K562 (cell line): Measurements from ENCODE around the gene KRT35. TPM values are rescaled to one million over a fixed set of nuclear protein-coding genes. Genes with fewer than 3 reads are reported as not detected.

Source experiments
- CHD2 ChIP-seq: IDR thresholded peaks from 2 replicates; pipeline ENCODE4 v1.6.1; 2011; ENCODE audit warnings: low read depth, low read length
- ESRRA ChIP-seq: fragments of 450-650 bp; IDR thresholded peaks from 2 replicates; pipeline ENCODE4 v1.6.1; 2014; ENCODE audit warnings: low read depth, mild to moderate bottlenecking, moderate library complexity, borderline replicate concordance
- KDM1A ChIP-seq, 2 experiments: fragments of 450-650 bp; IDR thresholded peaks; 2 replicates each; pipeline ENCODE4 v1.6.1; 2016; ENCODE audit warnings: mild to moderate bottlenecking in 2 of 2
- MAFF ChIP-seq: IDR thresholded peaks from 2 replicates; pipeline ENCODE4 v1.6.1; 2012; ENCODE audit warnings: low read length, improper control_type of control experiment
- MIER1 ChIP-seq: fragments of 450-650 bp; IDR thresholded peaks from 2 replicates; pipeline ENCODE4 v1.6.1; 2016; ENCODE audit warnings: antibody characterized with exemption, mild to moderate bottlenecking, low read depth
- NUFIP1 ChIP-seq: fragments of 450-650 bp; IDR thresholded peaks from 2 replicates; pipeline ENCODE4 v1.6.1; 2018; ENCODE audit not compliant: partially characterized antibody
- TRIM24 ChIP-seq, 2 experiments: fragments of 450-650 bp; IDR thresholded peaks; 2 replicates each; pipeline ENCODE4 v1.6.1; 2016
- YY1 ChIP-seq, 3 experiments: IDR thresholded peaks; 2 replicates each; pipeline ENCODE4 v1.6.1; 2011; ENCODE audit warnings: low read length in 2 of 3, mild to moderate bottlenecking in 2 of 3, moderate library complexity in 2 of 3, borderline replicate concordance in 1 of 3, control low read depth in 1 of 3, low read depth in 1 of 3; ENCODE audit not compliant: insufficient read depth in 3 of 3, insufficient replicate concordance in 2 of 3, control insufficient read depth in 1 of 3, insufficient read length in 1 of 3; ENCODE audit errors: extremely low read depth in 1 of 3
- ZNF436 ChIP-seq: fragments of 250-450, 450-650 bp; sonication (Bioruptor Pico); formaldehyde crosslinking; IDR thresholded peaks from 2 replicates; pipeline ENCODE4 v1.7.0; 2020; ENCODE audit warnings: mild to moderate bottlenecking
- polyA plus RNA-seq, 8 experiments: library from polyadenylated mRNA; depleted of rRNA in 4 of 8; stranded (reverse) in 5 of 8; unstranded in 3 of 8; fragments of >200 nt; fragmentation: Nextera tagmentation in 2 of 8; fragmentation: Illumina TruSeq in 1 of 8; extraction: Ambion mirVana in 2 of 8; extraction: Trizol in 1 of 8; gene quantifications; 2 replicates each; pipeline versions ENCODE4 v1.2.1 to v1.2.3, GENCODE V29; 2011 to 2014; ENCODE audit warnings: inconsistent platforms in 1 of 8, missing spikeins in 1 of 8
- total RNA-seq, 7 experiments: library from RNA; depleted of rRNA in 6 of 7; stranded (reverse); fragments of >200 nt in 6 of 7; fragmentation: Illumina TruSeq in 2 of 7; extraction: Trizol in 2 of 7; gene quantifications; 2 replicates each; pipeline versions ENCODE4 v1.2.1 to v1.2.3, GENCODE V29; 2011 to 2021; ENCODE audit warnings: low replicate concordance in 1 of 7
- TF ChIP-seq, protein P1 (sequence below): sonication (generic); formaldehyde crosslinking; IDR thresholded peaks from 2 replicates; pipeline ENCODE4 v1.8.1; 2022; ENCODE audit warnings: missing genetic modification reagents
- TF ChIP-seq, protein P2 (sequence below): sonication (generic); formaldehyde crosslinking; IDR thresholded peaks from 2 replicates; pipeline ENCODE4 v1.8.0; 2022; ENCODE audit warnings: mild to moderate bottlenecking, low read depth, missing genetic modification reagents
- TF ChIP-seq, protein P3 (sequence below): fragments of 450-650 bp; IDR thresholded peaks from 2 replicates; pipeline ENCODE4 v1.6.1; 2018; ENCODE audit not compliant: partially characterized antibody
- TF ChIP-seq, protein P4 (sequence below): sonication (generic); formaldehyde crosslinking; IDR thresholded peaks from 2 replicates; pipeline ENCODE4 v1.8.1; 2023; ENCODE audit warnings: missing genetic modification reagents, mild to moderate bottlenecking, borderline replicate concordance
- TF ChIP-seq, protein P5 (sequence below): fragments of 450-650 bp; formaldehyde crosslinking; IDR thresholded peaks from 2 replicates; pipeline ENCODE4 v1.4.0; 2020; ENCODE audit warnings: mild to moderate bottlenecking, mixed read lengths

The KRT35 gene
- total and polyA plus RNA-seq, 9 of the 15 experiments (the other 6 are each of a cell fraction or from before 2014, with no cell fraction given), result not detected

DNA sequence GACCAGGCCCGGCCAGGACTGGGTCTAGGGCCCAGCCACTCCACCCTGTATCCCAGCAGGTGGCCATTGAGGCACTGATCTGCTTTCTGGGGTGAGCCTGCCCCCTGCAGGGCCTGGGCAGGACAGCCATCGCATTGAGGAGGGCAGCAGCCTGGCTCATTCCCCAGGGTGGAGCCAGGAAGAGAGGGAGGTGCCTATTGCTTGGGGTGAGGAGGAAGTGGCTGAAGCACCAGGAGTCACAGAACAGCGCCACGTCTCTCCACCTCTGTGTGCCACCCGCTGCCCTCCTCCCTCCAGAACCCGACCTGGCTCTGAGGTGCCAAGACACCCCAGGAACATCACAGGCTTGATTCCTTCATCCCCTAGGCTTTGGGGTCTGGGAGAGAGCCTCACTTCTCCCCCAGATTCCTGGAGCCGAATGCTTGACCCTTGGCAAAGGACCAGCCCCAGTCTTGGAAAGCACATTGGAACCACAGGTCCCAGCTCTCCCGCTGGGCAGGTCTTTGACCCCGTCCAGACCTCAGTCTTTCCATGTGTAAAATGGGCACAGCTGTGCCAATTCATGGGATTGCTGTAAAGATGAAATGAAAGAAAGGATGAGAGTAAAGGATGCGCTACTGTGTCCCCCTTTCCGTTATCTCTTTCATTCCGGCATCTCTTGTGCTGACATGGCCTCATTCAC is 16.0 kb upstream of the KRT35 start (continued):
- TF ChIP-seq CHD2, result no peak
- TF ChIP-seq, protein P1, sequence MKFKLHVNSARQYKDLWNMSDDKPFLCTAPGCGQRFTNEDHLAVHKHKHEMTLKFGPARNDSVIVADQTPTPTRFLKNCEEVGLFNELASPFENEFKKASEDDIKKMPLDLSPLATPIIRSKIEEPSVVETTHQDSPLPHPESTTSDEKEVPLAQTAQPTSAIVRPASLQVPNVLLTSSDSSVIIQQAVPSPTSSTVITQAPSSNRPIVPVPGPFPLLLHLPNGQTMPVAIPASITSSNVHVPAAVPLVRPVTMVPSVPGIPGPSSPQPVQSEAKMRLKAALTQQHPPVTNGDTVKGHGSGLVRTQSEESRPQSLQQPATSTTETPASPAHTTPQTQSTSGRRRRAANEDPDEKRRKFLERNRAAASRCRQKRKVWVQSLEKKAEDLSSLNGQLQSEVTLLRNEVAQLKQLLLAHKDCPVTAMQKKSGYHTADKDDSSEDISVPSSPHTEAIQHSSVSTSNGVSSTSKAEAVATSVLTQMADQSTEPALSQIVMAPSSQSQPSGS, result no peak
- no peak for TF ChIP-seq ZNF436
- TF ChIP-seq YY1 (IDR thresholded peaks at IDR 0.05; ENCODE audit: borderline replicate concordance in 1 of 3, control insufficient read depth in 1 of 3, extremely low read depth in 1 of 3, insufficient read depth in 3 of 3, insufficient read length in 1 of 3, insufficient replicate concordance in 2 of 3, low read depth in 1 of 3, low read length in 2 of 3), result peak in 2 of 3 experiments; percentile 70 to 72
- no peak for TF ChIP-seq TRIM24 (IDR thresholded peaks at IDR 0.05)
- TF ChIP-seq, protein P2, sequence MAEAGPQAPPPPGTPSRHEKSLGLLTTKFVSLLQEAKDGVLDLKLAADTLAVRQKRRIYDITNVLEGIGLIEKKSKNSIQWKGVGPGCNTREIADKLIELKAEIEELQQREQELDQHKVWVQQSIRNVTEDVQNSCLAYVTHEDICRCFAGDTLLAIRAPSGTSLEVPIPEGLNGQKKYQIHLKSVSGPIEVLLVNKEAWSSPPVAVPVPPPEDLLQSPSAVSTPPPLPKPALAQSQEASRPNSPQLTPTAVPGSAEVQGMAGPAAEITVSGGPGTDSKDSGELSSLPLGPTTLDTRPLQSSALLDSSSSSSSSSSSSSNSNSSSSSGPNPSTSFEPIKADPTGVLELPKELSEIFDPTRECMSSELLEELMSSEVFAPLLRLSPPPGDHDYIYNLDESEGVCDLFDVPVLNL (CRISPR knock-in tag), result no peak
- TF ChIP-seq, protein P3, sequence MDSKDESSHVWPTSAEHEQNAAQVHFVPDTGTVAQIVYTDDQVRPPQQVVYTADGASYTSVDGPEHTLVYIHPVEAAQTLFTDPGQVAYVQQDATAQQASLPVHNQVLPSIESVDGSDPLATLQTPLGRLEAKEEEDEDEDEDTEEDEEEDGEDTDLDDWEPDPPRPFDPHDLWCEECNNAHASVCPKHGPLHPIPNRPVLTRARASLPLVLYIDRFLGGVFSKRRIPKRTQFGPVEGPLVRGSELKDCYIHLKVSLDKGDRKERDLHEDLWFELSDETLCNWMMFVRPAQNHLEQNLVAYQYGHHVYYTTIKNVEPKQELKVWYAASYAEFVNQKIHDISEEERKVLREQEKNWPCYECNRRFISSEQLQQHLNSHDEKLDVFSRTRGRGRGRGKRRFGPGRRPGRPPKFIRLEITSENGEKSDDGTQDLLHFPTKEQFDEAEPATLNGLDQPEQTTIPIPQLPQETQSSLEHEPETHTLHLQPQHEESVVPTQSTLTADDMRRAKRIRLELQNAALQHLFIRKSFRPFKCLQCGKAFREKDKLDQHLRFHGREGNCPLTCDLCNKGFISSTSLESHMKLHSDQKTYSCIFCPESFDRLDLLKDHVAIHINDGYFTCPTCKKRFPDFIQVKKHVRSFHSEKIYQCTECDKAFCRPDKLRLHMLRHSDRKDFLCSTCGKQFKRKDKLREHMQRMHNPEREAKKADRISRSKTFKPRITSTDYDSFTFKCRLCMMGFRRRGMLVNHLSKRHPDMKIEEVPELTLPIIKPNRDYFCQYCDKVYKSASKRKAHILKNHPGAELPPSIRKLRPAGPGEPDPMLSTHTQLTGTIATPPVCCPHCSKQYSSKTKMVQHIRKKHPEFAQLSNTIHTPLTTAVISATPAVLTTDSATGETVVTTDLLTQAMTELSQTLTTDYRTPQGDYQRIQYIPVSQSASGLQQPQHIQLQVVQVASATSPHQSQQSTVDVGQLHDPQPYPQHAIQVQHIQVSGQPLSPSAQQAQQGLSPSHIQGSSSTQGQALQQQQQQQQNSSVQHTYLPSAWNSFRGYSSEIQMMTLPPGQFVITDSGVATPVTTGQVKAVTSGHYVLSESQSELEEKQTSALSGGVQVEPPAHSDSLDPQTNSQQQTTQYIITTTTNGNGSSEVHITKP, result peak; percentile 54
- TF ChIP-seq, protein P4, sequence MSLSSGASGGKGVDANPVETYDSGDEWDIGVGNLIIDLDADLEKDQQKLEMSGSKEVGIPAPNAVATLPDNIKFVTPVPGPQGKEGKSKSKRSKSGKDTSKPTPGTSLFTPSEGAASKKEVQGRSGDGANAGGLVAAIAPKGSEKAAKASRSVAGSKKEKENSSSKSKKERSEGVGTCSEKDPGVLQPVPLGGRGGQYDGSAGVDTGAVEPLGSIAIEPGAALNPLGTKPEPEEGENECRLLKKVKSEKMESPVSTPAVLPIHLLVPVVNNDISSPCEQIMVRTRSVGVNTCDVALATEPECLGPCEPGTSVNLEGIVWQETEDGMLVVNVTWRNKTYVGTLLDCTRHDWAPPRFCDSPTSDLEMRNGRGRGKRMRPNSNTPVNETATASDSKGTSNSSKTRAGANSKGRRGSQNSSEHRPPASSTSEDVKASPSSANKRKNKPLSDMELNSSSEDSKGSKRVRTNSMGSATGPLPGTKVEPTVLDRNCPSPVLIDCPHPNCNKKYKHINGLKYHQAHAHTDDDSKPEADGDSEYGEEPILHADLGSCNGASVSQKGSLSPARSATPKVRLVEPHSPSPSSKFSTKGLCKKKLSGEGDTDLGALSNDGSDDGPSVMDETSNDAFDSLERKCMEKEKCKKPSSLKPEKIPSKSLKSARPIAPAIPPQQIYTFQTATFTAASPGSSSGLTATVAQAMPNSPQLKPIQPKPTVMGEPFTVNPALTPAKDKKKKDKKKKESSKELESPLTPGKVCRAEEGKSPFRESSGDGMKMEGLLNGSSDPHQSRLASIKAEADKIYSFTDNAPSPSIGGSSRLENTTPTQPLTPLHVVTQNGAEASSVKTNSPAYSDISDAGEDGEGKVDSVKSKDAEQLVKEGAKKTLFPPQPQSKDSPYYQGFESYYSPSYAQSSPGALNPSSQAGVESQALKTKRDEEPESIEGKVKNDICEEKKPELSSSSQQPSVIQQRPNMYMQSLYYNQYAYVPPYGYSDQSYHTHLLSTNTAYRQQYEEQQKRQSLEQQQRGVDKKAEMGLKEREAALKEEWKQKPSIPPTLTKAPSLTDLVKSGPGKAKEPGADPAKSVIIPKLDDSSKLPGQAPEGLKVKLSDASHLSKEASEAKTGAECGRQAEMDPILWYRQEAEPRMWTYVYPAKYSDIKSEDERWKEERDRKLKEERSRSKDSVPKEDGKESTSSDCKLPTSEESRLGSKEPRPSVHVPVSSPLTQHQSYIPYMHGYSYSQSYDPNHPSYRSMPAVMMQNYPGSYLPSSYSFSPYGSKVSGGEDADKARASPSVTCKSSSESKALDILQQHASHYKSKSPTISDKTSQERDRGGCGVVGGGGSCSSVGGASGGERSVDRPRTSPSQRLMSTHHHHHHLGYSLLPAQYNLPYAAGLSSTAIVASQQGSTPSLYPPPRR, result no peak
- TF ChIP-seq KDM1A (IDR thresholded peaks at IDR 0.05), result peak; percentile 81 to 91
- TF ChIP-seq, protein P5, sequence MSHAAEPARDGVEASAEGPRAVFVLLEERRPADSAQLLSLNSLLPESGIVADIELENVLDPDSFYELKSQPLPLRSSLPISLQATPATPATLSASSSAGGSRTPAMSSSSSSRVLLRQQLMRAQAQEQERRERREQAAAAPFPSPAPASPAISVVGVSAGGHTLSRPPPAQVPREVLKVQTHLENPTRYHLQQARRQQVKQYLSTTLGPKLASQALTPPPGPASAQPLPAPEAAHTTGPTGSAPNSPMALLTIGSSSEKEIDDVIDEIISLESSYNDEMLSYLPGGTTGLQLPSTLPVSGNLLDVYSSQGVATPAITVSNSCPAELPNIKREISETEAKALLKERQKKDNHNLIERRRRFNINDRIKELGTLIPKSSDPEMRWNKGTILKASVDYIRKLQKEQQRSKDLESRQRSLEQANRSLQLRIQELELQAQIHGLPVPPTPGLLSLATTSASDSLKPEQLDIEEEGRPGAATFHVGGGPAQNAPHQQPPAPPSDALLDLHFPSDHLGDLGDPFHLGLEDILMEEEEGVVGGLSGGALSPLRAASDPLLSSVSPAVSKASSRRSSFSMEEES (CRISPR knock-in tag), result no peak
- TF ChIP-seq ESRRA, result peak; percentile 81; the same call in 1 of the 2 replicates
- TF ChIP-seq MAFF, result no peak
- no peak for TF ChIP-seq NUFIP1
- no peak for TF ChIP-seq MIER1
